Kidney epithelial cell (primary cell): ENCODE data around the gene PROX1. TPM values are rescaled to one million over a fixed set of nuclear protein-coding genes. Genes with fewer than 3 reads are reported as not detected.

ENCODE experiments used
- DNase-seq: peaks from one replicate; pipeline ENCODE4 v3.0.0-alpha.2; 2010; ENCODE audit warnings: low read depth
- H3K27me3 ChIP-seq: 2 replicates; pipeline ENCODE4 v1.6.0; 2011; ENCODE audit warnings: low read length; ENCODE audit not compliant: control insufficient read depth, insufficient read depth
- H3K36me3 ChIP-seq: 2 replicates; pipeline ENCODE4 v1.5.1; 2011; ENCODE audit warnings: low read length; ENCODE audit not compliant: control insufficient read depth, insufficient read depth
- H3K4me3 ChIP-seq: 2 replicates; pipeline ENCODE4 v1.5.1; 2011; ENCODE audit warnings: low read depth, mild to moderate bottlenecking, control low read depth, low read length
- CTCF ChIP-seq: IDR thresholded peaks from 2 replicates; pipeline ENCODE4 v1.5.1; 2011; ENCODE audit warnings: mild to moderate bottlenecking, moderate library complexity, low read length, control low read depth, inconsistent platforms; ENCODE audit not compliant: insufficient read depth, poor library complexity, severe bottlenecking
- total RNA-seq: library from RNA; depleted of rRNA; stranded (reverse); fragments of >200 nt; gene quantifications from 2 replicates; pipeline ENCODE4 v1.2.3, GENCODE V29; 2015

Gene PROX1
- total RNA-seq, 1 donor from 2014 or later = 0.88 TPM

- no peaks in the 10 kb centered on the region for H3K36me3 ChIP-seq
- H3K4me3 ChIP-seq = no peak overlapping the region
- no peak for DNase-seq
- no peaks in the 10 kb centered on the region for H3K27me3 ChIP-seq
- no peak for TF ChIP-seq CTCF
Observed at GRCh38 chr1:214044438-214045214, 56.9 kb downstream of the PROX1 start.

GRCh38 chr1:214050513-214051401, 63.0 kb downstream of the PROX1 start:
- Histone ChIP-seq H3K36me3 (no peaks in the 10 kb centered on the region), H3K4me3 (no peak overlapping the region), H3K27me3 (no peaks in the 10 kb centered on the region)
- TF ChIP-seq CTCF = no peak
- DNase-seq = no peak

GRCh38 chr1:214051786-214052185, 64.0 kb downstream of the PROX1 start:
- no peaks in the 10 kb centered on the region for H3K36me3 ChIP-seq
- no peak for DNase-seq

GRCh38 chr1:214058076-214058475, 70.3 kb downstream of the PROX1 start:
- Histone ChIP-seq H3K36me3 (no peaks in the 10 kb centered on the region), H3K27me3 (no peaks in the 10 kb centered on the region), H3K4me3 (no peak overlapping the region)
- DNase-seq = no peak
- TF ChIP-seq CTCF = no peak

More at GRCh38 chr1:214051786-214052185, 64.0 kb downstream of the PROX1 start:
- no peaks in the 10 kb centered on the region for H3K27me3 ChIP-seq
- no peak for TF ChIP-seq CTCF
- no peak overlapping the region for H3K4me3 ChIP-seq

- TF ChIP-seq CTCF = no peak
- H3K36me3 ChIP-seq = no peaks in the 10 kb centered on the region
- DNase-seq = no peak
- peaks cover 3% of the 10 kb centered on the region for H3K27me3 ChIP-seq
- no peak overlapping the region for H3K4me3 ChIP-seq
Observed at GRCh38 chr1:214066190-214066589, 78.4 kb downstream of the PROX1 start.
